ENCODE data around the gene GTF3C2. TPM values are rescaled to one million over a fixed set of nuclear protein-coding genes. Genes with fewer than 3 reads are reported as not detected.
A peak's percentile ranks its signal among the peaks of the same experiment; 100 is the strongest.

The GTF3C2 gene
- total RNA-seq (ENCODE audit: low replicate concordance): 27.2 and 33.4 TPM in 2 replicates

DNA sequence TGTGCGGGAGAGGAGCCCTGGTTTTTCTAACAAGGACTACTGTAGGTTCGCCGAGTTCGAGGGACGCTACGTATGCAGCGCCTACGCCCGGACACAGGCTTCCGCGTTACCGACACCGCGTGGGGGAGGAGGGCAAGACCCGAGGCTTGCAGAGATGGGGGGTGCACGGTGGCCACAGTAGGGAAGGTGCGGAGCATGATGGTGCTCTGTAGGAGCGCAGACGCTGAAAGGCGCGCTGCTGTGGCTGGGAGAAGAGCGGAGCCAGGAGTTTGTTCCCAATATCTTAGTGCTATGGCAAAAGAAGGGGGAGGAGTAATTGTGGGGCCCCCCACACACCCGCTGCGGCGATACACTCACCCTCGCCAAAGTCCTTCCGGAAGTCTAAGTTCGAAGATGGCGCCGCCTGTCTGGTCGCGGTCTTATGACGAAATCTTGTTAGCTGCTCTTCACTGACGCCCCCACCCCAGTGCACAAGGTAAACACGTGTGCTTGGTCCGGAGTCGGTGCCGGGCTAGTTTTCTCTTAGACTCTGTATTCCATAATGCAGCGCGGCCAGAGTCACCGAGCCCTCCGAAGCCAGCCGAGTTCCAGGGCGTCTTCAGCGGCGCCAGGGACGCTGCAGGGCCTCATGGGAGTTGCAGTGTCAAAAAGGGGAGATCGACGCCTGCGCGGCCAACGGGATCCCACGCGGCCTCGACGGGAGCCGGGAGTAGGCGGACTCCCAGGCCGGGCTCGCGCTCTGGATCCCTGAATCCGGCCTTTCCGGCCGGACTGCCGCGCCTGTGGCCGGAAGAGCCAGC, at the start of gene GTF3C2:
Gene GTF3C2 (minus strand): TSS at position 383 of the 800 bp plus-strand sequence. CDS start 13,210 bp downstream, outside the sequence.
- TF ChIP-seq, protein P1, sequence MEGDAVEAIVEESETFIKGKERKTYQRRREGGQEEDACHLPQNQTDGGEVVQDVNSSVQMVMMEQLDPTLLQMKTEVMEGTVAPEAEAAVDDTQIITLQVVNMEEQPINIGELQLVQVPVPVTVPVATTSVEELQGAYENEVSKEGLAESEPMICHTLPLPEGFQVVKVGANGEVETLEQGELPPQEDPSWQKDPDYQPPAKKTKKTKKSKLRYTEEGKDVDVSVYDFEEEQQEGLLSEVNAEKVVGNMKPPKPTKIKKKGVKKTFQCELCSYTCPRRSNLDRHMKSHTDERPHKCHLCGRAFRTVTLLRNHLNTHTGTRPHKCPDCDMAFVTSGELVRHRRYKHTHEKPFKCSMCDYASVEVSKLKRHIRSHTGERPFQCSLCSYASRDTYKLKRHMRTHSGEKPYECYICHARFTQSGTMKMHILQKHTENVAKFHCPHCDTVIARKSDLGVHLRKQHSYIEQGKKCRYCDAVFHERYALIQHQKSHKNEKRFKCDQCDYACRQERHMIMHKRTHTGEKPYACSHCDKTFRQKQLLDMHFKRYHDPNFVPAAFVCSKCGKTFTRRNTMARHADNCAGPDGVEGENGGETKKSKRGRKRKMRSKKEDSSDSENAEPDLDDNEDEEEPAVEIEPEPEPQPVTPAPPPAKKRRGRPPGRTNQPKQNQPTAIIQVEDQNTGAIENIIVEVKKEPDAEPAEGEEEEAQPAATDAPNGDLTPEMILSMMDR (IDR thresholded peaks at IDR 0.05; ENCODE audit: insufficient read depth, low read length): no peak
- H3K4me3 ChIP-seq (ENCODE audit: low read depth, low read length): peak within 1 kb of the TSS; percentile 97
- DNase-seq (ENCODE audit: low read depth): peak; percentile 98

DNA sequence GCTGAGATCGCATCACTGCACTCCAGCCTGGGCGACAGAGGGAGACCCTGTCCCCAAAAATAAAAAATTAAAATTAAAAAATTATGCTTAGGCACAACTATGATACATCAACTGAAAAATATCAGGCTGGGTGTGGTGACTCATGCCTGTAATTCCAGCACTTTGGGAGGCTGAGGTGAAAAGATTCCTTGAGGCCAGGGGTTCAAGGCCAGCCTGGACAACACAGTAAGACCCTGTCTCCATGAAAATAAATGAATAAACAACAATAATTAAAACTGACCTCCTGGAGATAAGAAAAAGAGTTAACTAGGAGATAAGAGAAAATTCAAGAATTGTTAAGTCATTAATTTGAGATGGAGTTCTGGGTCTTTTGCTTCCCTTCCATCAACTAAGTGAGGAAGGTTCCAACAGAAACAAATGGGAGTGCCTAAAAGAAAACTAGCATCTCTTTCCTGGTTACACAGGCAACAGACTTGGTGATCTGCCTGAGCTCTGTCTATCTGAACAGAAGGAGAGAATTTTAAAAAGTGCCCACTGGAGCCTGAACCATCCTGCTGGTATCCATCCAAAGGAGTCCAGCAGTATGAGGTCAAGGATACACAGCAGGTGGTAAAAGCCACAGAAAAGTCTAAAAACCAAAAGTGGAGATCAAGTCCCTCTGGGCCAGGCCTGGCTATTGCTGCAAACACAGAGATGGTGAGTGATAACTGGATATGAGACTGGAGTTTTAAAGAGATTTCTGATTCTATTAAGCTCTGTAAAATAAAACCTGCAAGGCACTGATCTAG, 44.0 kb upstream of the GTF3C2 start:
- H3K4me3 ChIP-seq (ENCODE audit: low read depth, low read length): no peak overlapping the region
- TF ChIP-seq, protein P1 (IDR thresholded peaks at IDR 0.05; ENCODE audit: insufficient read depth, low read length): no peak
- DNase-seq (ENCODE audit: low read depth): no peak

DNA sequence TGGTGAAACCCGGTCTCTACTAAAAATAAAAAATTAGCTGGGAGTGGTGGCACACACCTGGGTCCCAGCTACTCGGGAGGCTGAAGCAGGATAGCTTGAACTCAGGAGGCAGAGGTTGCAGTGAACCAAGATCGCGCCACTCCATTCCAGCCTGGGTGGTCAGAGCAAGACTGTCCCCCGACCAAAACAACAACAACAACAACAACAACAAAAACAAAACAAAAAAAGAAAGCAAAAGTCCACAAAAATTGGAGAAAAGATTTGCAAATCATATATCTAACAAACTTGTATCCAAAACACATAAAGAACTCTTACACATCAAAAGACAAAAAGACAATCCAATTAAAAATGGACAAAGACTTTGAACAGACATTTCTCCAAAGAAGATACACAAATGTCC, 42.4 kb upstream of the GTF3C2 start:
- H3K4me3 ChIP-seq (ENCODE audit: low read depth, low read length): no peak overlapping the region
- no peak for DNase-seq (ENCODE audit: low read depth)
- TF ChIP-seq, protein P1 (IDR thresholded peaks at IDR 0.05; ENCODE audit: insufficient read depth, low read length): no peak

DNA sequence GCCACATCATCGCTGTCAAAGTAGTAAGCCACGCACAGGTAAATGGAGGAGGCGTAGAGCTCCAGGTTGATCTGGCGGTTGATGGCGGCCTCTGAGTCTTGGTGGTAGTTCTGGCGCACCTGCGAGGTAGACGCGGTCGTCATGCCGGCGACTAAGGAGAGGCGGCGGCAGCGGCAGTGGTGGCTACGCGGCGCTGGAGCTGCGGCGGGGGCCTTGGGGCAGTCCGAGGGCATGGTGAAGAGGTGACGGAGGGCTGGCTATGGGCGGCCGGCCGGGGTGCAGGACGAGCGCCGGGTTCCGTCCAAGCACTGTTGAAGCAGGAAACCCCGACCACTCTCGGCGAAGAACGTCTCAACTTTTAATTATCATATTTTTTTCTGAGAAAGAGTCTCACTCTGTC, 36.7 kb upstream of the GTF3C2 start:
- no peak overlapping the region for H3K4me3 ChIP-seq (ENCODE audit: low read depth, low read length)
- TF ChIP-seq, protein P1 (IDR thresholded peaks at IDR 0.05; ENCODE audit: insufficient read depth, low read length): no peak
- DNase-seq (ENCODE audit: low read depth): no peak

GRCh38 chr2:27390822-27391679, 34.5 kb upstream of the GTF3C2 start:
- no peak overlapping the region for H3K4me3 ChIP-seq (ENCODE audit: low read depth, low read length)

More at GRCh38 chr2:27390822-27391679, 34.5 kb upstream of the GTF3C2 start:
- no peak for DNase-seq (ENCODE audit: low read depth)
- TF ChIP-seq, protein P1 (IDR thresholded peaks at IDR 0.05; ENCODE audit: insufficient read depth, low read length): no peak

All from fibroblast of the aortic adventitia (primary cell).